CD14-positive monocyte (primary cell): ENCODE results near the gene DNM2. TPM values are rescaled to one million over a fixed set of nuclear protein-coding genes. Genes with fewer than 3 reads are reported as not detected.

Experiments used
- DNase-seq, 3 donors: peaks; one replicate each; pipeline ENCODE4 v3.0.0-alpha.2; 2011 to 2022
- H2AFZ ChIP-seq: 2 replicates; pipeline ENCODE4 v1.6.0; 2012; ENCODE audit warnings: mild to moderate bottlenecking, low read depth, low read length, inconsistent platforms; ENCODE audit not compliant: insufficient read depth, poor library complexity, severe bottlenecking
- H3K27ac ChIP-seq, 2 donors: 1 replicate in 1 of 2; 2 replicates in 1 of 2; pipeline ENCODE4 v1.5.1; 2012 to 2013; ENCODE audit warnings: low read length in 2 of 2, control low read depth in 1 of 2, inconsistent platforms in 1 of 2, low read depth in 1 of 2, mild to moderate bottlenecking in 1 of 2
- H3K27me3 ChIP-seq, 2 donors: one replicate each; pipeline versions ENCODE4 v1.6.0 to v1.6.1; 2011 to 2013; ENCODE audit warnings: low read length in 2 of 2; ENCODE audit not compliant: control insufficient read depth in 2 of 2, insufficient read depth in 2 of 2
- H3K36me3 ChIP-seq, 2 donors: replicated peaks in 1 of 2; 1 replicate in 1 of 2; 2 replicates in 1 of 2; pipeline versions ENCODE4 v1.5.1 to v1.6.1; 2012 to 2013; ENCODE audit warnings: low read length in 2 of 2, control low read depth in 1 of 2, inconsistent platforms in 1 of 2, mild to moderate bottlenecking in 1 of 2; ENCODE audit not compliant: insufficient read depth in 2 of 2, control insufficient read depth in 1 of 2
- H3K4me1 ChIP-seq, 2 donors: 1 replicate in 1 of 2; 2 replicates in 1 of 2; pipeline versions ENCODE4 v1.5.1 to v1.6.1; 2012 to 2013; ENCODE audit warnings: low read length in 2 of 2, control low read depth in 1 of 2, inconsistent platforms in 1 of 2, mild to moderate bottlenecking in 1 of 2, moderate library complexity in 1 of 2; ENCODE audit not compliant: insufficient read depth in 2 of 2, control insufficient read depth in 1 of 2
- H3K4me2 ChIP-seq: replicated peaks from 2 replicates; pipeline ENCODE3; 2012; ENCODE audit warnings: low read length, moderate library complexity, mild to moderate bottlenecking; ENCODE audit not compliant: poor library complexity, severe bottlenecking; ENCODE audit errors: extremely low read depth
- H3K4me3 ChIP-seq, 3 experiments: fragments of 200-600 bp in 1 of 3; sonication (generic) in 1 of 3; replicated peaks in 1 of 3; 1 replicate in 2 of 3; 2 replicates in 1 of 3; pipeline ENCODE4 v1.5.1; 2011 to 2013; ENCODE audit warnings: low read length in 3 of 3, mild to moderate bottlenecking in 3 of 3, control low read depth in 2 of 3, low read depth in 2 of 3, inconsistent platforms in 1 of 3, moderate library complexity in 1 of 3
- H3K79me2 ChIP-seq: 2 replicates; pipeline ENCODE4 v1.6.0; 2012; ENCODE audit warnings: mild to moderate bottlenecking, control low read depth, inconsistent platforms, low read length, moderate library complexity; ENCODE audit not compliant: insufficient read depth
- H3K9ac ChIP-seq: 2 replicates; pipeline ENCODE4 v1.6.0; 2017; ENCODE audit warnings: low read length, mild to moderate bottlenecking; ENCODE audit not compliant: insufficient read depth, poor library complexity, severe bottlenecking
- H3K9me3 ChIP-seq, 2 donors: replicated peaks in 1 of 2; 1 replicate in 1 of 2; 2 replicates in 1 of 2; pipeline versions ENCODE4 v1.5.1 to v1.6.1; 2012 to 2013; ENCODE audit warnings: low read length in 2 of 2, control low read depth in 1 of 2; ENCODE audit not compliant: control insufficient read depth in 1 of 2, insufficient read depth in 1 of 2
- H4K20me1 ChIP-seq: 2 replicates; pipeline ENCODE4 v1.6.0; 2012; ENCODE audit warnings: mild to moderate bottlenecking, low read length, control low read depth, moderate library complexity; ENCODE audit not compliant: insufficient read depth
- H3K27ac Mint-ChIP-seq, 7 donors: one replicate each; pipeline ENCODE4 v1.8.0; 2020; ENCODE audit warnings: mild to moderate bottlenecking in 7 of 7, mixed read lengths in 7 of 7, moderate library complexity in 6 of 7, inconsistent platforms in 2 of 7
- H3K27me3 Mint-ChIP-seq, 3 donors: one replicate each; pipeline ENCODE4 v1.8.0; 2021 to 2022; ENCODE audit warnings: low read depth in 3 of 3, mild to moderate bottlenecking in 3 of 3, mixed read lengths in 3 of 3, moderate library complexity in 3 of 3, inconsistent platforms in 1 of 3
- H3K36me3 Mint-ChIP-seq, 2 donors: one replicate each; pipeline ENCODE4 v1.8.0; 2020; ENCODE audit warnings: mixed read lengths in 2 of 2, inconsistent platforms in 1 of 2, mild to moderate bottlenecking in 1 of 2
- H3K4me1 Mint-ChIP-seq: one replicate; pipeline ENCODE4 v1.8.0; 2020; ENCODE audit warnings: mild to moderate bottlenecking, mixed read lengths
- H3K4me3 Mint-ChIP-seq, 2 donors: one replicate each; pipeline ENCODE4 v1.8.0; 2020; ENCODE audit warnings: mild to moderate bottlenecking in 2 of 2, mixed read lengths in 2 of 2, moderate library complexity in 1 of 2
- H3K9me3 Mint-ChIP-seq, 7 donors: one replicate each; pipeline ENCODE4 v1.8.0; 2020 to 2022; ENCODE audit warnings: mixed read lengths in 7 of 7, mild to moderate bottlenecking in 6 of 7, moderate library complexity in 6 of 7, inconsistent platforms in 2 of 7
- WGBS: methylation state at CpG from one replicate; pipeline ENCODE4 v1.1.5; 2013; ENCODE audit warnings: missing lambda C conversion rate; ENCODE audit not compliant: insufficient coverage; 5-methylcytosine and 5-hydroxymethylcytosine counted together
- intact Hi-C, 2 donors: fragments of 100-400 bp; cut with micrococcal nuclease; formaldehyde crosslinking; loops; one replicate each; pipeline versions ENCODE4 v1.15.0 to v1.15.1; 2023
- polyA plus RNA-seq, 3 donors: library from polyadenylated mRNA; depleted of rRNA in 1 of 3; unstranded in 2 of 3; stranded (reverse) in 1 of 3; fragments of 300-500 nt in 2 of 3; fragments of >200 nt in 1 of 3; fragmentation: Illumina TruSeq in 2 of 3; gene quantifications; 1 replicate in 2 of 3; 2 replicates in 1 of 3; pipeline ENCODE4 v1.2.3, GENCODE V29; 2012 to 2021
- TF ChIP-seq, protein P1 (sequence below): fragments of 200-600 bp; IDR thresholded peaks from one replicate; pipeline ENCODE4 v1.8.0; 2022; ENCODE audit warnings: antibody characterized with exemption, mild to moderate bottlenecking

Gene DNM2
- polyA plus RNA-seq, 3 donors: 53.0 to 186 (median 69.5) TPM

DNA sequence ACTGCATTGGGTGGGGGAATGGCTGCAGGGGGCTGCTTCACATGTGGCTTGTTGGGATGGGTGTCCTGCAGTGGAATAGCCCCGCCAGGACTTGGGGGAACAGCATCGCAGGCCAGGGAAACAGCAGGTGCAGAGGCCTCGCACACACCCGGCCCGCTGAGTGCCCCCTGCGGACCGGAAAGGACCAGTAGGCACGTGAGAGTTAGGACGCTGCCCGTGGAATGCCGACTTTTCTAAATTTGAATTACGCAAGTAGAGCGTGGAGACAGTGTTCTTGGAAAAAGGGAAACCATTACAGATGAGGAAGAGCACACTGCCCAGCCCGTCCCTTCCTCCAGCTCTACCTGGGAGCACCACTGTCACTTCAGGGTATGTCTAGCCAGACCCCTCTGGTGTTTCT is 11.5 kb downstream of the DNM2 start:
- no peaks in the 10 kb centered on the region for H3K27me3 ChIP-seq
- H3K27ac ChIP-seq: peak overlapping the region; percentile 87 to 93
- Mint-ChIP-seq H3K27me3 (no peaks in the 10 kb centered on the region), H3K4me1 (peaks cover 55% of the 10 kb centered on the region), H3K9me3 (no peaks in the 10 kb centered on the region), H3K36me3 (peaks cover 16 to 32% of the 10 kb centered on the region in 2 donors), H3K27ac (peak overlapping the region; percentile 72 to 98 (median 86)), H3K4me3 (peak overlapping the region; percentile 11 to 35)
- H3K4me3 ChIP-seq: peak overlapping the region in 1 of 3 experiments; percentile 25
- peak in 2 of 3 donors; percentile 58 to 68 for DNase-seq
- peaks cover 98% of the 10 kb centered on the region for H3K79me2 ChIP-seq
- H4K20me1 ChIP-seq: peaks cover 96% of the 10 kb centered on the region
- H3K4me1 ChIP-seq: peaks cover 46 to 48% of the 10 kb centered on the region in 2 donors
- H3K9me3 ChIP-seq: no peaks in the 10 kb centered on the region
- WGBS: 27% methylated on average over 11 of the region's 14 CpGs
- no peak overlapping the region for H2AFZ ChIP-seq
- H3K4me2 ChIP-seq: peak overlapping the region; percentile 34
- TF ChIP-seq, protein P1, sequence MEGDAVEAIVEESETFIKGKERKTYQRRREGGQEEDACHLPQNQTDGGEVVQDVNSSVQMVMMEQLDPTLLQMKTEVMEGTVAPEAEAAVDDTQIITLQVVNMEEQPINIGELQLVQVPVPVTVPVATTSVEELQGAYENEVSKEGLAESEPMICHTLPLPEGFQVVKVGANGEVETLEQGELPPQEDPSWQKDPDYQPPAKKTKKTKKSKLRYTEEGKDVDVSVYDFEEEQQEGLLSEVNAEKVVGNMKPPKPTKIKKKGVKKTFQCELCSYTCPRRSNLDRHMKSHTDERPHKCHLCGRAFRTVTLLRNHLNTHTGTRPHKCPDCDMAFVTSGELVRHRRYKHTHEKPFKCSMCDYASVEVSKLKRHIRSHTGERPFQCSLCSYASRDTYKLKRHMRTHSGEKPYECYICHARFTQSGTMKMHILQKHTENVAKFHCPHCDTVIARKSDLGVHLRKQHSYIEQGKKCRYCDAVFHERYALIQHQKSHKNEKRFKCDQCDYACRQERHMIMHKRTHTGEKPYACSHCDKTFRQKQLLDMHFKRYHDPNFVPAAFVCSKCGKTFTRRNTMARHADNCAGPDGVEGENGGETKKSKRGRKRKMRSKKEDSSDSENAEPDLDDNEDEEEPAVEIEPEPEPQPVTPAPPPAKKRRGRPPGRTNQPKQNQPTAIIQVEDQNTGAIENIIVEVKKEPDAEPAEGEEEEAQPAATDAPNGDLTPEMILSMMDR: no peak
- peaks cover 0 to 10% of the 10 kb centered on the region in 2 donors for H3K36me3 ChIP-seq
- intact Hi-C loops: no loop called here
- H3K9ac ChIP-seq: no peak overlapping the region

DNA sequence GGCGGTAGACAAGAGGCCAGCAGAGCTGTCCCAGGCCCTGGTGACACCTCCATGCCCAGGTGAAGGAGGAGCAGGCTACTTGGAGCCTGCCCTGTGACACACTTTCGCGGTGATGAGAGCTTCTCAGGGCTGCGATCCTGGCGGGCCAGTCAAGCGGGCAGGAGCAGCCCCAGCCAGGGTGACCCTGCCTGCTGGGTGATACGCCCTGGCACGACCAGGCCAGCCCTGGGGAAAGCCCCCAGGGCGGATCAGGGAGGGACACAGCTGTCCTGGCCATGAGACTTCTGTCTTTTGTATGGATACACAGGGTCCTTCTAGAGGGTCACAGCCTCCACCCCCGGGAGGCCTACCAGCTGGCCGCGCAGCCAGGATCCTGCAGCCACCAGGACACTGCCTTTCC is 13.1 kb downstream of the DNM2 start:
- peak in 2 of 3 donors; percentile 44 to 56 for DNase-seq
- peaks cover 0 to 4% of the 10 kb centered on the region in 2 donors for H3K36me3 ChIP-seq
- Mint-ChIP-seq H3K9me3 (no peaks in the 10 kb centered on the region), H3K4me3 (peak overlapping the region; percentile 74 to 77), H3K4me1 (peaks cover 55% of the 10 kb centered on the region), H3K27me3 (peaks cover 0 to 1% (median 0%) of the 10 kb centered on the region in 3 donors), H3K36me3 (peaks cover 12 to 34% of the 10 kb centered on the region in 2 donors), H3K27ac (peak overlapping the region; percentile 92 to 98 (median 97))
- peak overlapping the region in 1 of 3 experiments; percentile 57 for H3K4me3 ChIP-seq
- peak overlapping the region; percentile 52 for H3K9ac ChIP-seq
- H4K20me1 ChIP-seq: peaks cover 96% of the 10 kb centered on the region
- peaks cover 46 to 48% of the 10 kb centered on the region in 2 donors for H3K4me1 ChIP-seq
- 90% methylated on average over 12 of the region's 12 CpGs for WGBS
- peaks cover 98% of the 10 kb centered on the region for H3K79me2 ChIP-seq
- intact Hi-C loops: no loop called here
- no peaks in the 10 kb centered on the region for H3K9me3 ChIP-seq
- H2AFZ ChIP-seq: no peak overlapping the region
- TF ChIP-seq, protein P1: no peak
- H3K27me3 ChIP-seq: no peaks in the 10 kb centered on the region
- peak overlapping the region; percentile 87 to 93 for H3K27ac ChIP-seq
- H3K4me2 ChIP-seq: peak overlapping the region; percentile 66
